HG02870 (cell line): Measurements from ENCODE around the gene SOWAHA.
"Not testable (repeated sequence)": the region's sequence is repeated elsewhere in the genome, so short reads cannot be mapped to it uniquely, and the experiment has no call there.

Source experiments
- ATAC-seq: cut with Tn5 transposase; IDR thresholded peaks from one replicate; pipeline ENCODE4 v1.9.1; 2021; ENCODE audit warnings: mild to moderate bottlenecking, moderate library complexity; ENCODE audit not compliant: unreplicated experiment

Gene SOWAHA

GRCh38 chr5:132848270-132848669 is 35.2 kb downstream of the SOWAHA start:
- ATAC-seq: no peak

- no peak for ATAC-seq
Observed at GRCh38 chr5:132849347-132849746, 36.2 kb downstream of the SOWAHA start.

- no peak for ATAC-seq
Observed at GRCh38 chr5:132850066-132850465, 37.0 kb downstream of the SOWAHA start.

- ATAC-seq: no peak
Observed at GRCh38 chr5:132853323-132853722, 40.2 kb downstream of the SOWAHA start.

- no peak for ATAC-seq
Observed at GRCh38 chr5:132853790-132854189, 40.7 kb downstream of the SOWAHA start.

- ATAC-seq: no peak
Observed at GRCh38 chr5:132854301-132854700, 41.2 kb downstream of the SOWAHA start.

GRCh38 chr5:132854992-132855391 is 41.9 kb downstream of the SOWAHA start:
- not testable (repeated sequence) for ATAC-seq

- ATAC-seq: no peak
Observed at GRCh38 chr5:132856011-132856410, 42.9 kb downstream of the SOWAHA start.

GRCh38 chr5:132859889-132860437 is 46.9 kb downstream of the SOWAHA start:
- no peak for ATAC-seq

GRCh38 chr5:132860742-132861141 is 47.6 kb downstream of the SOWAHA start:
- ATAC-seq: no peak

GRCh38 chr5:132865668-132866341 is 52.7 kb downstream of the SOWAHA start:
- peak; percentile 21 for ATAC-seq
